H1 (cell line): ENCODE measurements around the gene PHACTR1.

Source experiments
- BCL11A ChIP-seq, 2 experiments: IDR thresholded peaks; one replicate each; pipeline ENCODE4 v1.6.1; 2011; ENCODE audit warnings: low read depth in 2 of 2, low read length in 2 of 2, mild to moderate bottlenecking in 2 of 2
- EZH2 ChIP-seq: fragments of 200-600 bp; sonication (generic); IDR thresholded peaks from 2 replicates; pipeline ENCODE4 v1.7.1; 2012; ENCODE audit warnings: low read depth, mild to moderate bottlenecking, moderate library complexity, low read length, inconsistent platforms; ENCODE audit not compliant: severe bottlenecking
- GABPA ChIP-seq: IDR thresholded peaks from 2 replicates; pipeline ENCODE4 v1.6.1; 2011; ENCODE audit warnings: mild to moderate bottlenecking, low read length, moderate library complexity, borderline replicate concordance; ENCODE audit not compliant: insufficient read depth
- MAFK ChIP-seq: IDR thresholded peaks from 2 replicates; pipeline ENCODE4 v1.6.1; 2012; ENCODE audit warnings: low read depth, mild to moderate bottlenecking, improper control_type of control experiment, low read length
- NRF1 ChIP-seq: IDR thresholded peaks from 2 replicates; pipeline ENCODE4 v1.6.1; 2011; ENCODE audit warnings: mild to moderate bottlenecking, low read depth, low read length, improper control_type of control experiment
- PHF8 ChIP-seq: fragments of 200-600 bp; sonication (generic); conservative IDR thresholded peaks from 2 replicates; pipeline ENCODE4 v1.7.1; 2012; ENCODE audit warnings: low read depth, mild to moderate bottlenecking, inconsistent platforms, low read length, moderate library complexity
- POLR2A ChIP-seq, 2 experiments: IDR thresholded peaks; 1 replicate in 1 of 2; 2 replicates in 1 of 2; pipeline ENCODE4 v1.6.1; 2011; ENCODE audit warnings: low read depth in 2 of 2, low read length in 2 of 2, mild to moderate bottlenecking in 2 of 2; ENCODE audit errors: control extremely low read depth in 1 of 2
- POLR2AphosphoS5 ChIP-seq: IDR thresholded peaks from 2 replicates; pipeline ENCODE4 v1.6.1; 2011; ENCODE audit warnings: low read depth, low read length
- RAD21 ChIP-seq, 2 experiments: IDR thresholded peaks in 1 of 2; conservative IDR thresholded peaks in 1 of 2; 2 replicates each; pipeline ENCODE4 v1.6.1; 2011; ENCODE audit warnings: low read depth in 2 of 2, low read length in 2 of 2, improper control_type of control experiment in 1 of 2, inconsistent platforms in 1 of 2, mild to moderate bottlenecking in 1 of 2, moderate library complexity in 1 of 2
- RNF2 ChIP-seq: fragments of 200-900, 300-1000 bp; sonication (generic); IDR thresholded peaks from 2 replicates; pipeline ENCODE4 v1.7.1; 2016; ENCODE audit warnings: borderline replicate concordance, low read depth, mild to moderate bottlenecking, antibody characterized with exemption, low read length; ENCODE audit not compliant: poor library complexity, severe bottlenecking; ENCODE audit errors: missing control alignments
- YY1 ChIP-seq: IDR thresholded peaks from 2 replicates; pipeline ENCODE4 v1.6.1; 2011; ENCODE audit warnings: low read depth, mild to moderate bottlenecking, low read length
- TF ChIP-seq, protein P1 (sequence below), 3 experiments: IDR thresholded peaks; 1 replicate in 2 of 3; 2 replicates in 1 of 3; pipeline versions ENCODE4 v1.5.1 to v1.6.1; 2011; ENCODE audit warnings: low read length in 3 of 3, mild to moderate bottlenecking in 3 of 3, inconsistent platforms in 2 of 3, low read depth in 1 of 3, moderate library complexity in 1 of 3; ENCODE audit not compliant: insufficient read depth in 1 of 3; ENCODE audit errors: control extremely low read depth in 1 of 3
- TF ChIP-seq, protein P2 (sequence below): IDR thresholded peaks from 2 replicates; pipeline ENCODE4 v1.6.1; 2012; ENCODE audit warnings: inconsistent platforms

DNA sequence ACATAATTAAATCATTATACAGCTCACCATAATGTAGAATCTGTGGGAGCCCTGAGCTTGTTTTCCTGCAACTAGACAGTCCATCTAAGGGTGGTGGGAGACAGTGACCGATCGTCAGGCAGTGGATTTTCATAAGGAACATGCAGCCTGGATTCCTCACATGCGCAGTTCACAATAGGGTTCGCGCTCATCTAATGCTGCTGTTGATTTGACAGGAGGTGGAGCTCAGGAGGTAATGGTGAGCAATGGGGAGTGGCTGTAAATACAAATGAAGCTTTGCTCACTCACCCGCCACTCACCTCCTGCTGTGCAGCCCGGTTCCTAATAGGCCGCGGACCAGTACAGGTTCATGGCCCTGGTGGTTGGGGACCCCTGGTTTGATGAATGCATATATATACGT is 470.3 kb downstream of the PHACTR1 start:
- TF ChIP-seq POLR2A (IDR thresholded peaks at IDR 0.05; ENCODE audit: control extremely low read depth in 1 of 2, low read depth in 2 of 2, low read length in 2 of 2) (no peak), NRF1 (no peak), RNF2 (no peak), EZH2 (no peak), BCL11A (IDR thresholded peaks at IDR 0.05; ENCODE audit: low read depth in 2 of 2, low read length in 2 of 2) (no peak), PHF8 (no peak), GABPA (no peak), MAFK (no peak), POLR2AphosphoS5 (no peak), RAD21 (IDR thresholded peaks at IDR 0.05 in 1 of 2, conservative IDR thresholded peaks at IDR 0.05 in 1 of 2; ENCODE audit: low read depth in 2 of 2, low read length in 2 of 2) (no peak), YY1 (no peak)
- TF ChIP-seq, protein P1, sequence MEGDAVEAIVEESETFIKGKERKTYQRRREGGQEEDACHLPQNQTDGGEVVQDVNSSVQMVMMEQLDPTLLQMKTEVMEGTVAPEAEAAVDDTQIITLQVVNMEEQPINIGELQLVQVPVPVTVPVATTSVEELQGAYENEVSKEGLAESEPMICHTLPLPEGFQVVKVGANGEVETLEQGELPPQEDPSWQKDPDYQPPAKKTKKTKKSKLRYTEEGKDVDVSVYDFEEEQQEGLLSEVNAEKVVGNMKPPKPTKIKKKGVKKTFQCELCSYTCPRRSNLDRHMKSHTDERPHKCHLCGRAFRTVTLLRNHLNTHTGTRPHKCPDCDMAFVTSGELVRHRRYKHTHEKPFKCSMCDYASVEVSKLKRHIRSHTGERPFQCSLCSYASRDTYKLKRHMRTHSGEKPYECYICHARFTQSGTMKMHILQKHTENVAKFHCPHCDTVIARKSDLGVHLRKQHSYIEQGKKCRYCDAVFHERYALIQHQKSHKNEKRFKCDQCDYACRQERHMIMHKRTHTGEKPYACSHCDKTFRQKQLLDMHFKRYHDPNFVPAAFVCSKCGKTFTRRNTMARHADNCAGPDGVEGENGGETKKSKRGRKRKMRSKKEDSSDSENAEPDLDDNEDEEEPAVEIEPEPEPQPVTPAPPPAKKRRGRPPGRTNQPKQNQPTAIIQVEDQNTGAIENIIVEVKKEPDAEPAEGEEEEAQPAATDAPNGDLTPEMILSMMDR (IDR thresholded peaks at IDR 0.05; ENCODE audit: control extremely low read depth in 1 of 3, insufficient read depth in 1 of 3, low read depth in 1 of 3, low read length in 3 of 3), result no peak
- TF ChIP-seq, protein P2, sequence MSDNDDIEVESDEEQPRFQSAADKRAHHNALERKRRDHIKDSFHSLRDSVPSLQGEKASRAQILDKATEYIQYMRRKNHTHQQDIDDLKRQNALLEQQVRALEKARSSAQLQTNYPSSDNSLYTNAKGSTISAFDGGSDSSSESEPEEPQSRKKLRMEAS, result no peak
